Stimulated activated naive CD8-positive, alpha-beta T cell treated with anti-CD3 and anti-CD28 coated beads, Interleukin-15, amount 100 ng/mL, for 72 hours (primary cell): ENCODE measurements around the gene TNFRSF21.
"Not testable (repeated sequence)": the region's sequence is repeated elsewhere in the genome, so short reads cannot be mapped to it uniquely, and the experiment has no call there.

Experiments used
- ATAC-seq: fragments of 150-1000 bp; cut with Tn5 transposase; 2 replicates; pipeline ENCODE4 v1.10.0; 2021; ENCODE audit warnings: mild to moderate bottlenecking, moderate library complexity
- DNase-seq, 2 donors: peaks; one replicate each; pipeline ENCODE4 v3.0.0; 2021 to 2022
- H3K27ac Mint-ChIP-seq, 2 donors: one replicate each; pipeline ENCODE4 v1.8.0; 2022; ENCODE audit warnings: mild to moderate bottlenecking in 2 of 2, mixed read lengths in 2 of 2, moderate library complexity in 2 of 2
- H3K27me3 Mint-ChIP-seq: one replicate; pipeline ENCODE4 v1.8.0; 2022; ENCODE audit warnings: mixed read lengths
- H3K4me1 Mint-ChIP-seq: one replicate; pipeline ENCODE4 v1.8.0; 2022; ENCODE audit warnings: mild to moderate bottlenecking, mixed read lengths
- H3K4me3 Mint-ChIP-seq, 2 donors: one replicate each; pipeline ENCODE4 v1.8.0; 2022; ENCODE audit warnings: mild to moderate bottlenecking in 2 of 2, mixed read lengths in 2 of 2, moderate library complexity in 1 of 2
- H3K9me3 Mint-ChIP-seq, 2 donors: one replicate each; pipeline ENCODE4 v1.8.0; 2022; ENCODE audit warnings: mixed read lengths in 2 of 2

The TNFRSF21 gene

GRCh38 chr6:47337519-47337918, 27.8 kb upstream of the TNFRSF21 start:
- H3K27ac Mint-ChIP-seq, result no peak overlapping the region
- H3K4me1 Mint-ChIP-seq, result no peaks in the 10 kb centered on the region
- DNase-seq, result no peak
- ATAC-seq, result no peak
- H3K4me3 Mint-ChIP-seq, result no peak overlapping the region
- H3K9me3 Mint-ChIP-seq, result no peaks in the 10 kb centered on the region
- peaks cover 15% of the 10 kb centered on the region for H3K27me3 Mint-ChIP-seq

- no peaks in the 10 kb centered on the region for H3K9me3 Mint-ChIP-seq
- peaks cover 10% of the 10 kb centered on the region for H3K27me3 Mint-ChIP-seq
- no peaks in the 10 kb centered on the region for H3K4me1 Mint-ChIP-seq
- ATAC-seq, result no peak
- DNase-seq, result no peak
- no peak overlapping the region for H3K4me3 Mint-ChIP-seq
- no peak overlapping the region for H3K27ac Mint-ChIP-seq
Measured at GRCh38 chr6:47336334-47336733, 26.6 kb upstream of the TNFRSF21 start.

- Mint-ChIP-seq H3K27ac (no peak overlapping the region), H3K4me1 (no peaks in the 10 kb centered on the region), H3K27me3 (peaks cover 17% of the 10 kb centered on the region), H3K9me3 (peaks cover 0 to 4% of the 10 kb centered on the region in 2 donors), H3K4me3 (no peak overlapping the region)
- DNase-seq (no peak), ATAC-seq (no peak)
Measured at GRCh38 chr6:47335466-47335865, 25.8 kb upstream of the TNFRSF21 start.

- Mint-ChIP-seq H3K4me3 (no peak overlapping the region), H3K4me1 (no peaks in the 10 kb centered on the region), H3K27me3 (peaks cover 26% of the 10 kb centered on the region), H3K27ac (no peak overlapping the region), H3K9me3 (peaks cover 0 to 4% of the 10 kb centered on the region in 2 donors)
- ATAC-seq (no peak), DNase-seq (no peak)
Measured at GRCh38 chr6:47334334-47334733, 24.6 kb upstream of the TNFRSF21 start.

- not testable (repeated sequence) for ATAC-seq, H3K9me3 Mint-ChIP-seq, DNase-seq, H3K27ac Mint-ChIP-seq, H3K4me1 Mint-ChIP-seq, H3K4me3 Mint-ChIP-seq
- H3K27me3 Mint-ChIP-seq, result peaks cover 16% of the 10 kb centered on the region
Measured at GRCh38 chr6:47328606-47329005, 18.9 kb upstream of the TNFRSF21 start.

- not testable (repeated sequence) for H3K27ac Mint-ChIP-seq, H3K4me1 Mint-ChIP-seq, H3K4me3 Mint-ChIP-seq, H3K9me3 Mint-ChIP-seq, ATAC-seq, DNase-seq
- peaks cover 16% of the 10 kb centered on the region for H3K27me3 Mint-ChIP-seq
Measured at GRCh38 chr6:47328139-47328538, 18.4 kb upstream of the TNFRSF21 start.

- no peak overlapping the region for H3K4me3 Mint-ChIP-seq
- DNase-seq, result no peak
Measured at GRCh38 chr6:47323887-47324286, 14.2 kb upstream of the TNFRSF21 start.

GRCh38 chr6:47323321-47323720, 13.6 kb upstream of the TNFRSF21 start:
- H3K9me3 Mint-ChIP-seq, result no peaks in the 10 kb centered on the region
- no peak for DNase-seq
- H3K4me1 Mint-ChIP-seq, result peaks cover 1% of the 10 kb centered on the region
- ATAC-seq, result no peak
- H3K4me3 Mint-ChIP-seq, result no peak overlapping the region
- no peak overlapping the region for H3K27ac Mint-ChIP-seq
- H3K27me3 Mint-ChIP-seq, result peaks cover under 1% of the 10 kb centered on the region

More at GRCh38 chr6:47323887-47324286, 14.2 kb upstream of the TNFRSF21 start:
- no peaks in the 10 kb centered on the region for H3K27me3 Mint-ChIP-seq
- H3K9me3 Mint-ChIP-seq, result no peaks in the 10 kb centered on the region
- H3K27ac Mint-ChIP-seq, result no peak overlapping the region
- peaks cover 6% of the 10 kb centered on the region for H3K4me1 Mint-ChIP-seq
- no peak for ATAC-seq

- Mint-ChIP-seq H3K27me3 (peaks cover 8% of the 10 kb centered on the region), H3K9me3 (no peaks in the 10 kb centered on the region), H3K27ac (no peak overlapping the region), H3K4me1 (no peaks in the 10 kb centered on the region), H3K4me3 (no peak overlapping the region)
- DNase-seq (no peak), ATAC-seq (no peak)
Measured at GRCh38 chr6:47321577-47321976, 11.9 kb upstream of the TNFRSF21 start.

GRCh38 chr6:47319867-47320266, 10.2 kb upstream of the TNFRSF21 start:
- DNase-seq (no peak), ATAC-seq (no peak)
- Mint-ChIP-seq H3K27me3 (peaks cover 13% of the 10 kb centered on the region), H3K4me1 (no peaks in the 10 kb centered on the region), H3K9me3 (no peaks in the 10 kb centered on the region), H3K4me3 (no peak overlapping the region), H3K27ac (no peak overlapping the region)

- DNase-seq (no peak), ATAC-seq (no peak)
- Mint-ChIP-seq H3K27me3 (peaks cover 18% of the 10 kb centered on the region), H3K4me1 (no peaks in the 10 kb centered on the region), H3K9me3 (no peaks in the 10 kb centered on the region), H3K27ac (no peak overlapping the region), H3K4me3 (no peak overlapping the region)
Measured at GRCh38 chr6:47319382-47319781, 9.7 kb upstream of the TNFRSF21 start.

- Mint-ChIP-seq H3K27ac (no peak overlapping the region), H3K27me3 (peaks cover 18% of the 10 kb centered on the region), H3K4me1 (no peaks in the 10 kb centered on the region), H3K4me3 (no peak overlapping the region), H3K9me3 (no peaks in the 10 kb centered on the region)
- no peak for ATAC-seq
- DNase-seq, result no peak
Measured at GRCh38 chr6:47318236-47318989, 8.7 kb upstream of the TNFRSF21 start.

- H3K27me3 Mint-ChIP-seq, result peaks cover 28% of the 10 kb centered on the region
- not testable (repeated sequence) for ATAC-seq
Measured at GRCh38 chr6:47315181-47315580, 5.5 kb upstream of the TNFRSF21 start.

GRCh38 chr6:47310131-47310480, 401 bp upstream of the TNFRSF21 start:
- Mint-ChIP-seq H3K4me1 (peaks cover 16% of the 10 kb centered on the region), H3K4me3 (peak overlapping the region; percentile 73 to 86), H3K27ac (no peak overlapping the region), H3K9me3 (no peaks in the 10 kb centered on the region), H3K27me3 (peaks cover 52% of the 10 kb centered on the region)
- DNase-seq (no peak), ATAC-seq (peak; percentile 32)

More at GRCh38 chr6:47315181-47315580, 5.5 kb upstream of the TNFRSF21 start:
- not testable (repeated sequence) for H3K4me1 Mint-ChIP-seq, DNase-seq, H3K4me3 Mint-ChIP-seq, H3K9me3 Mint-ChIP-seq, H3K27ac Mint-ChIP-seq

- peaks cover 55% of the 10 kb centered on the region for H3K27me3 Mint-ChIP-seq
Measured at GRCh38 chr6:47308552-47309290, 984 bp downstream of the TNFRSF21 start.

GRCh38 chr6:47308198-47308517, 1.5 kb downstream of the TNFRSF21 start:
- H3K4me3 Mint-ChIP-seq, result peak overlapping the region; percentile 73 to 86
- H3K9me3 Mint-ChIP-seq, result no peaks in the 10 kb centered on the region
- DNase-seq (no peak), ATAC-seq (no peak)
- peaks cover 61% of the 10 kb centered on the region for H3K27me3 Mint-ChIP-seq
- H3K27ac Mint-ChIP-seq, result no peak overlapping the region
- peaks cover 16% of the 10 kb centered on the region for H3K4me1 Mint-ChIP-seq

More at GRCh38 chr6:47308552-47309290, 984 bp downstream of the TNFRSF21 start:
- ATAC-seq (peak; percentile 32), DNase-seq (no peak)
- H3K9me3 Mint-ChIP-seq, result no peaks in the 10 kb centered on the region
- peaks cover 16% of the 10 kb centered on the region for H3K4me1 Mint-ChIP-seq
- H3K27ac Mint-ChIP-seq, result no peak overlapping the region
- peak overlapping the region; percentile 73 to 86 for H3K4me3 Mint-ChIP-seq
